ENCODE data around the gene CACNB4. TPM values are rescaled to one million over a fixed set of nuclear protein-coding genes. Genes with fewer than 3 reads are reported as not detected.

CACNB4 gene
- polyA plus RNA-seq, 1 of the 3 experiments (the other 2 are of a cell fraction), result 0.18 TPM

- no peak overlapping the region for H3K4me2 ChIP-seq
- H3K36me3 ChIP-seq (replicated peaks in 1 of 2; ENCODE audit: control insufficient read depth in 1 of 2, insufficient read depth in 2 of 2, low read length in 1 of 2), result no peaks in the 10 kb centered on the region
- H3K79me2 ChIP-seq (ENCODE audit: insufficient read depth), result no peaks in the 10 kb centered on the region
- H3K9ac ChIP-seq, result no peak overlapping the region
- H3K4me3 ChIP-seq (ENCODE audit: low read depth in 2 of 2, low read length in 1 of 2), result no peak overlapping the region
- no peaks in the 10 kb centered on the region for H3K4me1 ChIP-seq (ENCODE audit: control insufficient read depth in 1 of 2, insufficient read depth in 2 of 2, low read depth in 1 of 2, low read length in 1 of 2)
- POLR2A ChIA-PET, result no interaction called here
- 44% methylated on average over 2 of the region's 2 CpGs for WGBS (ENCODE audit: low lambda C conversion rate)
- CTCF ChIA-PET, result interaction anchor here (0.9 to 1.0 kb wide), 2 partner anchors 37 to 40 kb away, joined by 3 to 6 read pairs; no protein-coding TSS in a partner anchor
- no peak overlapping the region for H2AFZ ChIP-seq (ENCODE audit: low read depth)
- H3K27ac ChIP-seq (ENCODE audit: low read depth in 2 of 2, low read length in 1 of 2), result no peak overlapping the region
- no peaks in the 10 kb centered on the region for H4K20me1 ChIP-seq (ENCODE audit: insufficient read depth)
- H3K9me2 ChIP-seq, result no peaks in the 10 kb centered on the region
- H3F3A ChIP-seq (replicated peaks; ENCODE audit: insufficient read depth), result no peaks in the 10 kb centered on the region
- TF ChIP-seq RXRA (IDR thresholded peaks at IDR 0.05; ENCODE audit: borderline replicate concordance, low read depth) (no peak), ELF1 (IDR thresholded peaks at IDR 0.05) (no peak), POLR2AphosphoS5 (IDR thresholded peaks at IDR 0.05; ENCODE audit: low read depth, low read length) (no peak), EP300 (IDR thresholded peaks at IDR 0.05; ENCODE audit: borderline replicate concordance in 1 of 2, low read depth in 1 of 2, low read length in 1 of 2) (no peak), CTCF (IDR thresholded peaks at IDR 0.05) (no peak), RAD21 (IDR thresholded peaks at IDR 0.05; ENCODE audit: low read length) (no peak), MAX (IDR thresholded peaks at IDR 0.05; ENCODE audit: low read depth) (no peak), GABPA (IDR thresholded peaks at IDR 0.05; ENCODE audit: low read depth) (no peak), RFX5 (IDR thresholded peaks at IDR 0.05; ENCODE audit: low read length) (no peak), TAF1 (IDR thresholded peaks at IDR 0.05; ENCODE audit: borderline replicate concordance, low read depth, low read length) (no peak), FOXJ3 (CRISPR knock-in tag; IDR thresholded peaks at IDR 0.05) (no peak), NFIC (IDR thresholded peaks at IDR 0.05; ENCODE audit: borderline replicate concordance) (no peak), GATA2 (CRISPR knock-in tag; IDR thresholded peaks at IDR 0.05) (no peak), USF2 (IDR thresholded peaks at IDR 0.05; ENCODE audit: borderline replicate concordance, low read depth, low read length) (no peak), TEAD4 (IDR thresholded peaks at IDR 0.05; ENCODE audit: borderline replicate concordance, insufficient read depth) (no peak), CHD2 (IDR thresholded peaks at IDR 0.05; ENCODE audit: low read length, partially characterized antibody) (no peak), MEF2A (IDR thresholded peaks at IDR 0.05; ENCODE audit: borderline replicate concordance, low read depth) (no peak), JUND (IDR thresholded peaks at IDR 0.05) (no peak)
- H3K27me3 ChIP-seq (ENCODE audit: insufficient read depth), result no peaks in the 10 kb centered on the region
- DNase-seq, result no peak
- H3K9me3 ChIP-seq, result no peaks in the 10 kb centered on the region
Measured at GRCh38 chr2:151984424-151985083, 114.3 kb downstream of the CACNB4 start.

All from SK-N-SH (cell line).